K562 (cell line): ENCODE measurements around the gene UQCRHL. TPM values are rescaled to one million over a fixed set of nuclear protein-coding genes. Genes with fewer than 3 reads are reported as not detected.

ENCODE experiments used
- FOXA3 ChIP-seq, 2 experiments: fragments of 450-650 bp in 1 of 2; sonication (generic) in 1 of 2; formaldehyde crosslinking; IDR thresholded peaks in 1 of 2; conservative IDR thresholded peaks in 1 of 2; 2 replicates each; pipeline versions ENCODE4 v1.4.0 to v1.8.0; 2020 to 2022; ENCODE audit warnings: mild to moderate bottlenecking in 2 of 2, missing genetic modification reagents in 1 of 2
- KDM5B ChIP-seq: fragments of 200-600 bp; sonication (generic); IDR thresholded peaks from 2 replicates; pipeline ENCODE4 v1.6.1; 2012; ENCODE audit warnings: low read depth, mild to moderate bottlenecking, moderate library complexity, low read length, control low read depth, inconsistent platforms; ENCODE audit not compliant: insufficient replicate concordance
- SMAD4 ChIP-seq: fragments of 250-450 bp; sonication (Bioruptor Pico); conservative IDR thresholded peaks from 2 replicates; pipeline ENCODE4 v1.8.0; 2021; ENCODE audit warnings: inconsistent platforms, mild to moderate bottlenecking, moderate library complexity
- ZNF408 ChIP-seq: fragments of 250-450 bp; sonication (Bioruptor Pico); IDR thresholded peaks from 2 replicates; pipeline ENCODE4 v1.4.0; 2020; ENCODE audit warnings: low read depth, mild to moderate bottlenecking, moderate library complexity
- polyA plus RNA-seq, 8 experiments: library from polyadenylated mRNA; depleted of rRNA in 4 of 8; stranded (reverse) in 5 of 8; unstranded in 3 of 8; fragments of >200 nt; fragmentation: Nextera tagmentation in 2 of 8; fragmentation: Illumina TruSeq in 1 of 8; extraction: Ambion mirVana in 2 of 8; extraction: Trizol in 1 of 8; gene quantifications; 2 replicates each; pipeline versions ENCODE4 v1.2.1 to v1.2.3, GENCODE V29; 2011 to 2014; ENCODE audit warnings: inconsistent platforms in 1 of 8, missing spikeins in 1 of 8
- total RNA-seq, 7 experiments: library from RNA; depleted of rRNA in 6 of 7; stranded (reverse); fragments of >200 nt in 6 of 7; fragmentation: Illumina TruSeq in 2 of 7; extraction: Trizol in 2 of 7; gene quantifications; 2 replicates each; pipeline versions ENCODE4 v1.2.1 to v1.2.3, GENCODE V29; 2011 to 2021; ENCODE audit warnings: low replicate concordance in 1 of 7
- TF ChIP-seq, protein P1 (sequence below): fragments of 200-800 bp; sonication (Bioruptor generic); IDR thresholded peaks from 2 replicates; pipeline ENCODE4 v1.6.1; 2017; ENCODE audit warnings: missing genetic modification characterization, missing compliant biosample characterization
- TF ChIP-seq, protein P2 (sequence below): sonication (generic); formaldehyde crosslinking; IDR thresholded peaks from 2 replicates; pipeline ENCODE4 v1.8.0; 2023; ENCODE audit warnings: mild to moderate bottlenecking, missing genetic modification reagents
- TF ChIP-seq, protein P3 (sequence below), 2 experiments: fragments of 450-650 bp; formaldehyde crosslinking in 1 of 2; IDR thresholded peaks; 2 replicates each; pipeline versions ENCODE4 v1.4.0 to v1.6.1; 2014 to 2020; ENCODE audit warnings: mild to moderate bottlenecking in 2 of 2, borderline replicate concordance in 1 of 2, low read depth in 1 of 2

Gene UQCRHL
- total and polyA plus RNA-seq, 9 of the 15 experiments (the other 6 are each of a cell fraction or from before 2014, with no cell fraction given), result 5.1 to 41.3 (median 21.8) TPM

DNA sequence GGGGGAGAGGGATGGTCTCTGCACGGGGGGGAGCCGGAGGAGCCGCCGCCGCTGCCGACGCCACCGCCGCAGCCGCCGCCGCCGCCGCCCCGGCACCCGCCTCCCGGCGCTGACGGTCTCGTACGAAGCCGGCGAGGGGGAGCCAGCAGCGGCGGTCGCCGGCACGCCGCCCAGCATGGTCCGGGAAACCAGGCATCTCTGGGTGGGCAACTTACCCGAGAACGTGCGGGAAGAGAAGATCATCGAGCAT lies 40.4 kb upstream of the UQCRHL start (continued):
- TF ChIP-seq, protein P1, sequence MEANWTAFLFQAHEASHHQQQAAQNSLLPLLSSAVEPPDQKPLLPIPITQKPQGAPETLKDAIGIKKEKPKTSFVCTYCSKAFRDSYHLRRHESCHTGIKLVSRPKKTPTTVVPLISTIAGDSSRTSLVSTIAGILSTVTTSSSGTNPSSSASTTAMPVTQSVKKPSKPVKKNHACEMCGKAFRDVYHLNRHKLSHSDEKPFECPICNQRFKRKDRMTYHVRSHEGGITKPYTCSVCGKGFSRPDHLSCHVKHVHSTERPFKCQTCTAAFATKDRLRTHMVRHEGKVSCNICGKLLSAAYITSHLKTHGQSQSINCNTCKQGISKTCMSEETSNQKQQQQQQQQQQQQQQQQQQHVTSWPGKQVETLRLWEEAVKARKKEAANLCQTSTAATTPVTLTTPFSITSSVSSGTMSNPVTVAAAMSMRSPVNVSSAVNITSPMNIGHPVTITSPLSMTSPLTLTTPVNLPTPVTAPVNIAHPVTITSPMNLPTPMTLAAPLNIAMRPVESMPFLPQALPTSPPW, result peak; percentile 78
- TF ChIP-seq KDM5B, result no peak
- peak; percentile 69 for TF ChIP-seq SMAD4
- 0 out of 4 replicates have a peak, but pooled peaks of 1 of the 2 experiments have one; percentile 38 for TF ChIP-seq FOXA3 (CRISPR knock-in tag; conservative IDR thresholded peaks at IDR 0.05 in 1 of 2, IDR thresholded peaks at IDR 0.05 in 1 of 2)
- TF ChIP-seq, protein P2, sequence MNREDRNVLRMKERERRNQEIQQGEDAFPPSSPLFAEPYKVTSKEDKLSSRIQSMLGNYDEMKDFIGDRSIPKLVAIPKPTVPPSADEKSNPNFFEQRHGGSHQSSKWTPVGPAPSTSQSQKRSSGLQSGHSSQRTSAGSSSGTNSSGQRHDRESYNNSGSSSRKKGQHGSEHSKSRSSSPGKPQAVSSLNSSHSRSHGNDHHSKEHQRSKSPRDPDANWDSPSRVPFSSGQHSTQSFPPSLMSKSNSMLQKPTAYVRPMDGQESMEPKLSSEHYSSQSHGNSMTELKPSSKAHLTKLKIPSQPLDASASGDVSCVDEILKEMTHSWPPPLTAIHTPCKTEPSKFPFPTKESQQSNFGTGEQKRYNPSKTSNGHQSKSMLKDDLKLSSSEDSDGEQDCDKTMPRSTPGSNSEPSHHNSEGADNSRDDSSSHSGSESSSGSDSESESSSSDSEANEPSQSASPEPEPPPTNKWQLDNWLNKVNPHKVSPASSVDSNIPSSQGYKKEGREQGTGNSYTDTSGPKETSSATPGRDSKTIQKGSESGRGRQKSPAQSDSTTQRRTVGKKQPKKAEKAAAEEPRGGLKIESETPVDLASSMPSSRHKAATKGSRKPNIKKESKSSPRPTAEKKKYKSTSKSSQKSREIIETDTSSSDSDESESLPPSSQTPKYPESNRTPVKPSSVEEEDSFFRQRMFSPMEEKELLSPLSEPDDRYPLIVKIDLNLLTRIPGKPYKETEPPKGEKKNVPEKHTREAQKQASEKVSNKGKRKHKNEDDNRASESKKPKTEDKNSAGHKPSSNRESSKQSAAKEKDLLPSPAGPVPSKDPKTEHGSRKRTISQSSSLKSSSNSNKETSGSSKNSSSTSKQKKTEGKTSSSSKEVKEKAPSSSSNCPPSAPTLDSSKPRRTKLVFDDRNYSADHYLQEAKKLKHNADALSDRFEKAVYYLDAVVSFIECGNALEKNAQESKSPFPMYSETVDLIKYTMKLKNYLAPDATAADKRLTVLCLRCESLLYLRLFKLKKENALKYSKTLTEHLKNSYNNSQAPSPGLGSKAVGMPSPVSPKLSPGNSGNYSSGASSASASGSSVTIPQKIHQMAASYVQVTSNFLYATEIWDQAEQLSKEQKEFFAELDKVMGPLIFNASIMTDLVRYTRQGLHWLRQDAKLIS (CRISPR knock-in tag), result no peak
- TF ChIP-seq ZNF408, result no peak
- TF ChIP-seq, protein P3, sequence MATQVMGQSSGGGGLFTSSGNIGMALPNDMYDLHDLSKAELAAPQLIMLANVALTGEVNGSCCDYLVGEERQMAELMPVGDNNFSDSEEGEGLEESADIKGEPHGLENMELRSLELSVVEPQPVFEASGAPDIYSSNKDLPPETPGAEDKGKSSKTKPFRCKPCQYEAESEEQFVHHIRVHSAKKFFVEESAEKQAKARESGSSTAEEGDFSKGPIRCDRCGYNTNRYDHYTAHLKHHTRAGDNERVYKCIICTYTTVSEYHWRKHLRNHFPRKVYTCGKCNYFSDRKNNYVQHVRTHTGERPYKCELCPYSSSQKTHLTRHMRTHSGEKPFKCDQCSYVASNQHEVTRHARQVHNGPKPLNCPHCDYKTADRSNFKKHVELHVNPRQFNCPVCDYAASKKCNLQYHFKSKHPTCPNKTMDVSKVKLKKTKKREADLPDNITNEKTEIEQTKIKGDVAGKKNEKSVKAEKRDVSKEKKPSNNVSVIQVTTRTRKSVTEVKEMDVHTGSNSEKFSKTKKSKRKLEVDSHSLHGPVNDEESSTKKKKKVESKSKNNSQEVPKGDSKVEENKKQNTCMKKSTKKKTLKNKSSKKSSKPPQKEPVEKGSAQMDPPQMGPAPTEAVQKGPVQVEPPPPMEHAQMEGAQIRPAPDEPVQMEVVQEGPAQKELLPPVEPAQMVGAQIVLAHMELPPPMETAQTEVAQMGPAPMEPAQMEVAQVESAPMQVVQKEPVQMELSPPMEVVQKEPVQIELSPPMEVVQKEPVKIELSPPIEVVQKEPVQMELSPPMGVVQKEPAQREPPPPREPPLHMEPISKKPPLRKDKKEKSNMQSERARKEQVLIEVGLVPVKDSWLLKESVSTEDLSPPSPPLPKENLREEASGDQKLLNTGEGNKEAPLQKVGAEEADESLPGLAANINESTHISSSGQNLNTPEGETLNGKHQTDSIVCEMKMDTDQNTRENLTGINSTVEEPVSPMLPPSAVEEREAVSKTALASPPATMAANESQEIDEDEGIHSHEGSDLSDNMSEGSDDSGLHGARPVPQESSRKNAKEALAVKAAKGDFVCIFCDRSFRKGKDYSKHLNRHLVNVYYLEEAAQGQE (IDR thresholded peaks at IDR 0.05; ENCODE audit: borderline replicate concordance), result no peak
- TF ChIP-seq, protein P3 (CRISPR knock-in tag; IDR thresholded peaks at IDR 0.05; ENCODE audit: low read depth), result 0 out of 2 replicates have a peak, but pooled peaks have one; percentile 21
- TF ChIP-seq, all 486 proteins: peak for 20
